ENCODE results near the gene FBXL17. TPM values are rescaled to one million over a fixed set of nuclear protein-coding genes. Genes with fewer than 3 reads are reported as not detected.

The FBXL17 gene
- total and polyA plus RNA-seq, 2 of the 13 experiments (the other 11 are each of a cell fraction or from before 2014, with no cell fraction given), result 3.0 to 7.9 TPM

DNA sequence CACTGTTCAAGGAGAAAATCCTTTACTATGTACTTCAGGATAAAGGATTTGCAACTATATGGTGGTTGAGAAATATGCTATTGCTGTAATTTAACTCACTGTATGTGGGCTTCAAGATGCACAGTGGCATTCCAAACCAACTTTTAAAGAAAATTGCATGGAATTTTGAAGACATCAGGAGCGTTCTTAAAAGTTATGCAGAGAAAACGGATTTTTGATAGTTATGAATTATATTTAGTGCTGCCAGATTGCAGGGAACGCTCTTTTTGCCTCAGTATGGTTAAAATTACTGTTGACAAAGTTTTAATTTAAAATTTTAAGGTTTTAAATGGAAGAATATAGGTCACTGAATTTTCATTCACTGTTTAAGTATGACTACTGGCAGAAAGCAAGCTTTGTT lies 375.1 kb downstream of the FBXL17 start:
- no peak for ATAC-seq
- FAIRE-seq, result no peak
- in situ Hi-C loops (cut with HindIII; ENCODE audit: extremely low pct_ligation_motif_present, low pct_unique_long_range_greater_than_20kb) (no loop called here), intact Hi-C loops (cut with micrococcal nuclease; ENCODE audit: unreplicated experiment) (no loop called here)
- Histone ChIP-seq H3K27me3 (ENCODE audit: control insufficient read depth in 1 of 2, insufficient read depth in 2 of 2, low read length in 2 of 2) (no peaks in the 10 kb centered on the region), H3K9ac (ENCODE audit: insufficient read depth, low read depth, low read length) (no peak overlapping the region), H3K27ac (ENCODE audit: extremely low read length, insufficient read depth, low read length) (no peak overlapping the region), H3K4me1 (ENCODE audit: insufficient read depth, low read length) (no peaks in the 10 kb centered on the region), H4K20me1 (ENCODE audit: insufficient read depth, low read length) (no peaks in the 10 kb centered on the region), H3K4me2 (ENCODE audit: low read depth, low read length) (no peak overlapping the region), H3K36me3 (replicated peaks in 1 of 2; ENCODE audit: control insufficient read depth in 1 of 2, insufficient read depth in 2 of 2, low read length in 2 of 2) (no peaks in the 10 kb centered on the region), H2AFZ (ENCODE audit: low read length) (no peak overlapping the region), H3K4me3 (replicated peaks in 1 of 3; ENCODE audit: insufficient read depth in 1 of 3, low read depth in 2 of 3, low read length in 3 of 3) (no peak overlapping the region), H3K9me3 (ENCODE audit: low read length) (no peaks in the 10 kb centered on the region), H3K79me2 (ENCODE audit: insufficient read depth, low read length) (no peaks in the 10 kb centered on the region)
- TF ChIP-seq ZFP90 (CRISPR knock-in tag; IDR thresholded peaks at IDR 0.05; ENCODE audit: borderline replicate concordance) (no peak), ISL2 (CRISPR knock-in tag; IDR thresholded peaks at IDR 0.05) (no peak), ZFP41 (CRISPR knock-in tag; IDR thresholded peaks at IDR 0.05; ENCODE audit: borderline replicate concordance) (no peak), XBP1 (CRISPR knock-in tag; IDR thresholded peaks at IDR 0.05) (no peak), CBFB (CRISPR knock-in tag; IDR thresholded peaks at IDR 0.05) (no peak), PTBP1 (IDR thresholded peaks at IDR 0.05; ENCODE audit: low read depth, low read length, poor library complexity, severe bottlenecking) (no peak), ZNF350 (CRISPR knock-in tag; IDR thresholded peaks at IDR 0.05; ENCODE audit: borderline replicate concordance, low read depth) (no peak)
- TF ChIP-seq, protein P1, sequence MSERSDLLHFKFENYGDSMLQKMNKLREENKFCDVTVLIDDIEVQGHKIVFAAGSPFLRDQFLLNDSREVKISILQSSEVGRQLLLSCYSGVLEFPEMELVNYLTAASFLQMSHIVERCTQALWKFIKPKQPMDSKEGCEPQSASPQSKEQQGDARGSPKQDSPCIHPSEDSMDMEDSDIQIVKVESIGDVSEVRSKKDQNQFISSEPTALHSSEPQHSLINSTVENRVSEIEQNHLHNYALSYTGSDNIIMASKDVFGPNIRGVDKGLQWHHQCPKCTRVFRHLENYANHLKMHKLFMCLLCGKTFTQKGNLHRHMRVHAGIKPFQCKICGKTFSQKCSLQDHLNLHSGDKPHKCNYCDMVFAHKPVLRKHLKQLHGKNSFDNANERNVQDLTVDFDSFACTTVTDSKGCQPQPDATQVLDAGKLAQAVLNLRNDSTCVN (CRISPR knock-in tag; IDR thresholded peaks at IDR 0.05; ENCODE audit: borderline replicate concordance), result no peak
- TF ChIP-seq, protein P2, sequence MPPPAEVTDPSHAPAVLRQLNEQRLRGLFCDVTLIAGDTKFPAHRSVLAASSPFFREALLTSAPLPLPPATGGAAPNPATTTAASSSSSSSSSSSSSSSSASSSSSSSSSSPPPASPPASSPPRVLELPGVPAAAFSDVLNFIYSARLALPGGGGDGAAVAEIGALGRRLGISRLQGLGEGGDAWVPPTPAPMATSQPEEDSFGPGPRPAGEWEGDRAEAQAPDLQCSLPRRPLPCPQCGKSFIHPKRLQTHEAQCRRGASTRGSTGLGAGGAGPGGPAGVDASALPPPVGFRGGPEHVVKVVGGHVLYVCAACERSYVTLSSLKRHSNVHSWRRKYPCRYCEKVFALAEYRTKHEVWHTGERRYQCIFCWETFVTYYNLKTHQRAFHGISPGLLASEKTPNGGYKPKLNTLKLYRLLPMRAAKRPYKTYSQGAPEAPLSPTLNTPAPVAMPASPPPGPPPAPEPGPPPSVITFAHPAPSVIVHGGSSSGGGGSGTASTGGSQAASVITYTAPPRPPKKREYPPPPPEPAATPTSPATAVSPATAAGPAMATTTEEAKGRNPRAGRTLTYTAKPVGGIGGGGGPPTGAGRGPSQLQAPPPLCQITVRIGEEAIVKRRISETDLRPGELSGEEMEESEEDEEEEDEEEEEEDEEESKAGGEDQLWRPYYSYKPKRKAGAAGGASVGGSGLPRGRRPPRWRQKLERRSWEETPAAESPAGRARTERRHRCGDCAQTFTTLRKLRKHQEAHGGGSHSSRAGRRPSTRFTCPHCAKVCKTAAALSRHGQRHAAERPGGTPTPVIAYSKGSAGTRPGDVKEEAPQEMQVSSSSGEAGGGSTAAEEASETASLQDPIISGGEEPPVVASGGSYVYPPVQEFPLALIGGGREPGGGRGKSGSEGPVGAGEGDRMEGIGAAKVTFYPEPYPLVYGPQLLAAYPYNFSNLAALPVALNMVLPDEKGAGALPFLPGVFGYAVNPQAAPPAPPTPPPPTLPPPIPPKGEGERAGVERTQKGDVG (CRISPR knock-in tag; IDR thresholded peaks at IDR 0.05; ENCODE audit: borderline replicate concordance), result no peak
- BruUV-seq (replicated peaks), result no TSS peak
- CTCF ChIA-PET (ENCODE audit: low intra/inter-chr PET ratio, low total read pairs), result no interaction called here
- DNase-seq (ENCODE audit: low spot score), result no peak
- POLR2A ChIA-PET, result no interaction called here
- 84% methylated on average over 3 of the region's 3 CpGs for WGBS (ENCODE audit: low lambda C conversion rate)
